ELR (cell line): ENCODE measurements around the gene PEX5L.
"Not testable (repeated sequence)": the region's sequence is repeated elsewhere in the genome, so short reads cannot be mapped to it uniquely, and the experiment has no call there.

Source experiments
- DNase-seq: peaks from one replicate; pipeline ENCODE4 v3.0.0-alpha.2; 2015; ENCODE audit warnings: low read depth

The PEX5L gene

GRCh38 chr3:180011927-180012326 lies 24.8 kb downstream of the PEX5L start:
- no peak for DNase-seq

- DNase-seq = not testable (repeated sequence)
These were observed 28.4 kb downstream of the PEX5L start for GRCh38 chr3:180008318-180008717.

GRCh38 chr3:180004542-180004941 lies 32.2 kb downstream of the PEX5L start:
- DNase-seq = no peak

GRCh38 chr3:180002006-180002405 lies 34.7 kb downstream of the PEX5L start:
- DNase-seq = no peak

- DNase-seq = no peak
These were observed 36.2 kb downstream of the PEX5L start for GRCh38 chr3:180000500-180000899.

GRCh38 chr3:179995406-179995805 lies 41.3 kb downstream of the PEX5L start:
- no peak for DNase-seq

GRCh38 chr3:179991883-179992282 lies 44.9 kb downstream of the PEX5L start:
- DNase-seq = peak; percentile 64

- DNase-seq = peak; percentile 13
These were observed 45.6 kb downstream of the PEX5L start for GRCh38 chr3:179991104-179991503.

- DNase-seq = no peak
These were observed 55.1 kb downstream of the PEX5L start for GRCh38 chr3:179981646-179982045.

GRCh38 chr3:179977356-179977755 lies 59.4 kb downstream of the PEX5L start:
- DNase-seq = no peak

GRCh38 chr3:179973931-179974361 lies 62.8 kb downstream of the PEX5L start:
- DNase-seq = peak; percentile 19

GRCh38 chr3:179972881-179973423 lies 63.8 kb downstream of the PEX5L start:
- DNase-seq = no peak

- DNase-seq = no peak
These were observed 65.5 kb downstream of the PEX5L start for GRCh38 chr3:179971280-179971679.

GRCh38 chr3:179970746-179971145 lies 66.0 kb downstream of the PEX5L start:
- no peak for DNase-seq

GRCh38 chr3:179969525-179969924 lies 67.2 kb downstream of the PEX5L start:
- DNase-seq = peak; percentile 81

GRCh38 chr3:179967622-179968021 lies 69.1 kb downstream of the PEX5L start:
- peak; percentile 60 for DNase-seq

- DNase-seq = no peak
These were observed 71.8 kb downstream of the PEX5L start for GRCh38 chr3:179964890-179965289.

- DNase-seq = no peak
These were observed 73.9 kb downstream of the PEX5L start for GRCh38 chr3:179962629-179963387.

GRCh38 chr3:179961703-179962078 lies 75.0 kb downstream of the PEX5L start:
- no peak for DNase-seq

- DNase-seq = no peak
These were observed 75.5 kb downstream of the PEX5L start for GRCh38 chr3:179961071-179961702.

GRCh38 chr3:179958759-179959158 lies 78.0 kb downstream of the PEX5L start:
- no peak for DNase-seq

- no peak for DNase-seq
These were observed 78.6 kb downstream of the PEX5L start for GRCh38 chr3:179958143-179958542.

- no peak for DNase-seq
These were observed 79.4 kb downstream of the PEX5L start for GRCh38 chr3:179957264-179957845.
